Thyroid gland (tissue), 4 donors: ENCODE results near the gene KAZN.

Experiments used
- CTCF ChIP-seq, 6 experiments: fragments of 200-600 bp in 3 of 6; fragments of 450-650 bp in 3 of 6; sonication (generic) in 3 of 6; IDR thresholded peaks; one replicate each; pipeline ENCODE4 v1.5.1; 2016 to 2019; ENCODE audit warnings: antibody characterized with exemption in 6 of 6, mild to moderate bottlenecking in 2 of 6, inconsistent platforms in 1 of 6, moderate library complexity in 1 of 6
- POLR2A ChIP-seq, 2 donors: fragments of 450-650 bp; IDR thresholded peaks; one replicate each; pipeline ENCODE4 v1.6.1; 2017; ENCODE audit warnings: antibody characterized with exemption in 2 of 2, mild to moderate bottlenecking in 2 of 2, moderate library complexity in 1 of 2

DNA sequence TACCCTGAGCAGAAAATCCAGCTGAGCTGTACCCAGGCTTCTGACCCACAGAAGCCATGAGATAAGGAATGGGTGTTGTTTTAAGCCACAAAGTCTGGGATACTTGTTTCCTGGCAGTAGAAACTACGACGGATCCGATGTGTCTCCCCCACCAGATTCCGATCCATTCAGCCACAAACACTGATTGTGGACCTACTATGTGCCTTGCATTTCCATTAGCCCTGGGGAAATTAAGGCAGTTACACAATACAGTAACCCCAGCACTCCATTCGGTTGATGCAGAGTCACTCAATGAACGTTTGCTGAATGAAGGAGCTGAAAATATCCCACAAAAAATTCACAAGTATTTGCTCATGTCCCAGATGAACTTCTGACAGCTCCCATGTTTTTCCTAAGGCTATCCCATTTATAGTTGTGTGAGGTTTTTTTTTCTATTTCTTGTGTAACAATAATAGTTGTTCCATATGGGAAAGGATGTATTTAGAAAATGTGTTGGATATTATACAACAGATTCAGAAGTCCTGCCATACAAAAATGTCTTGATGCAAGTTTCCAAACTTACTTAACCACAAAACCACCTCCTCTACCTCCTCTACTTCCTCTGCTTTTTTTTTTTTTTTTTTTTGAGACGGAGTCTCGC is 29.6 kb upstream of the KAZN start:
- TF ChIP-seq POLR2A (IDR thresholded peaks at IDR 0.05) (no peak), CTCF (IDR thresholded peaks at IDR 0.05) (no peak)
